22Rv1 (cell line): ENCODE data around the gene TROAP.

ENCODE experiments used
- ZFX ChIP-seq: fragments of 450-650 bp; IDR thresholded peaks from 2 replicates; pipeline ENCODE4 v1.6.1; 2017; ENCODE audit warnings: antibody characterized with exemption, borderline replicate concordance
- TF ChIP-seq, protein P1 (sequence below): fragments of 450-650 bp; IDR thresholded peaks from 2 replicates; pipeline ENCODE4 v1.5.1; 2017; ENCODE audit warnings: mild to moderate bottlenecking

DNA sequence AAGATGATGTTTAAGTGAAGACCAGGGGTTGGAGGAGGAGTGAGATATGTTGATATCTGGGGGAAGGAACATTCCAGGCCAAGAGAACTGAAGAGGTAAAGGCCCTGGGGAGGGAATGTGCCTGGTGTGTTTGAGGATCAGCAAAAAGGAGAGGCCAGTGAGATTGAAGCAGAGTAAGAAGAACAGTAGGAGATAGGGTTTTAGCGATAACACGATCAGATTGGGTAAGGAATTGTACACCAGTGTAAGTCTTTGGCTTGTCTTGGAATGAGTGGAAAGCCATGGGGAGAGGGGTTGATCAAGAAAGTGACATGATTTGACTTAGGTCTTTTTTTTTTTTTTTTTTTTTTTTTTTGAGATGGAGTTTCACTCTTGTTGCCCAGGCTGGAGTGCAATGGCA is 4.8 kb downstream of the TROAP start:
- TF ChIP-seq, protein P1, sequence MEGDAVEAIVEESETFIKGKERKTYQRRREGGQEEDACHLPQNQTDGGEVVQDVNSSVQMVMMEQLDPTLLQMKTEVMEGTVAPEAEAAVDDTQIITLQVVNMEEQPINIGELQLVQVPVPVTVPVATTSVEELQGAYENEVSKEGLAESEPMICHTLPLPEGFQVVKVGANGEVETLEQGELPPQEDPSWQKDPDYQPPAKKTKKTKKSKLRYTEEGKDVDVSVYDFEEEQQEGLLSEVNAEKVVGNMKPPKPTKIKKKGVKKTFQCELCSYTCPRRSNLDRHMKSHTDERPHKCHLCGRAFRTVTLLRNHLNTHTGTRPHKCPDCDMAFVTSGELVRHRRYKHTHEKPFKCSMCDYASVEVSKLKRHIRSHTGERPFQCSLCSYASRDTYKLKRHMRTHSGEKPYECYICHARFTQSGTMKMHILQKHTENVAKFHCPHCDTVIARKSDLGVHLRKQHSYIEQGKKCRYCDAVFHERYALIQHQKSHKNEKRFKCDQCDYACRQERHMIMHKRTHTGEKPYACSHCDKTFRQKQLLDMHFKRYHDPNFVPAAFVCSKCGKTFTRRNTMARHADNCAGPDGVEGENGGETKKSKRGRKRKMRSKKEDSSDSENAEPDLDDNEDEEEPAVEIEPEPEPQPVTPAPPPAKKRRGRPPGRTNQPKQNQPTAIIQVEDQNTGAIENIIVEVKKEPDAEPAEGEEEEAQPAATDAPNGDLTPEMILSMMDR, result no peak
- no peak for TF ChIP-seq ZFX
